Measurements from ENCODE around the gene ACTMAP.

DNA sequence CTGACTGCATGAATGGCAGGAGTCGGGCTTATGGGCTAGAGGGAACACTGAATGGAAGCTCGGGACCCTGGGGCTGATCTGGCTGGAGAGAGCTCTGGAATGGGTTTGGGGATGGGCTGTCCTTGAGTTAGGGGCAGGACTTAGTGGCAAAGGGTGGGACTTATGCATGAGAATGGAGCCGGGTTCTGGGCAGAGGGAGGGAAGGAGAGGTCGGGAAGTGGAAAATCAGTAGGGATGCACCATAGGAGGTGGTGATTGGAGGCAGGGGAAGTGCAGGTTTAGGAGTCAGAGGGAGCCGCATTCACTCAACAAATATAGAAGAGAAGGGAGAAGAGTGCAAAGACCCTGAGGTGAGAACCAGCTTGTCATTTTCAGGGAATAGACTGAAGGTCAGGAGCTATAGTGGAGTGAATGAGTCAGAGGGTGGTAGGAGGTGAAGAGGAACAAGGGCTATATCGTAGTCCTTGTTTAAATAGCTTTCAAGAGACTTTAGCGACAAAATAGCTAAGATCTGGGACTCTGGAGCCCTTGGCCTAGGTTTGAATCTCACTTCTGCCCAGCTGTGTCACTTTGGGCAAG is 28.5 kb upstream of the ACTMAP start:
- TF ChIP-seq, protein P1, sequence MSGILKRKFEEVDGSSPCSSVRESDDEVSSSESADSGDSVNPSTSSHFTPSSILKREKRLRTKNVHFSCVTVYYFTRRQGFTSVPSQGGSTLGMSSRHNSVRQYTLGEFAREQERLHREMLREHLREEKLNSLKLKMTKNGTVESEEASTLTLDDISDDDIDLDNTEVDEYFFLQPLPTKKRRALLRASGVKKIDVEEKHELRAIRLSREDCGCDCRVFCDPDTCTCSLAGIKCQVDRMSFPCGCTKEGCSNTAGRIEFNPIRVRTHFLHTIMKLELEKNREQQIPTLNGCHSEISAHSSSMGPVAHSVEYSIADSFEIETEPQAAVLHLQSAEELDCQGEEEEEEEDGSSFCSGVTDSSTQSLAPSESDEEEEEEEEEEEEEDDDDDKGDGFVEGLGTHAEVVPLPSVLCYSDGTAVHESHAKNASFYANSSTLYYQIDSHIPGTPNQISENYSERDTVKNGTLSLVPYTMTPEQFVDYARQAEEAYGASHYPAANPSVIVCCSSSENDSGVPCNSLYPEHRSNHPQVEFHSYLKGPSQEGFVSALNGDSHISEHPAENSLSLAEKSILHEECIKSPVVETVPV (CRISPR knock-in tag; IDR thresholded peaks at IDR 0.05), result no peak
- TF ChIP-seq, protein P2, sequence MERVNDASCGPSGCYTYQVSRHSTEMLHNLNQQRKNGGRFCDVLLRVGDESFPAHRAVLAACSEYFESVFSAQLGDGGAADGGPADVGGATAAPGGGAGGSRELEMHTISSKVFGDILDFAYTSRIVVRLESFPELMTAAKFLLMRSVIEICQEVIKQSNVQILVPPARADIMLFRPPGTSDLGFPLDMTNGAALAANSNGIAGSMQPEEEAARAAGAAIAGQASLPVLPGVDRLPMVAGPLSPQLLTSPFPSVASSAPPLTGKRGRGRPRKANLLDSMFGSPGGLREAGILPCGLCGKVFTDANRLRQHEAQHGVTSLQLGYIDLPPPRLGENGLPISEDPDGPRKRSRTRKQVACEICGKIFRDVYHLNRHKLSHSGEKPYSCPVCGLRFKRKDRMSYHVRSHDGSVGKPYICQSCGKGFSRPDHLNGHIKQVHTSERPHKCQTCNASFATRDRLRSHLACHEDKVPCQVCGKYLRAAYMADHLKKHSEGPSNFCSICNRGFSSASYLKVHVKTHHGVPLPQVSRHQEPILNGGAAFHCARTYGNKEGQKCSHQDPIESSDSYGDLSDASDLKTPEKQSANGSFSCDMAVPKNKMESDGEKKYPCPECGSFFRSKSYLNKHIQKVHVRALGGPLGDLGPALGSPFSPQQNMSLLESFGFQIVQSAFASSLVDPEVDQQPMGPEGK (CRISPR knock-in tag; IDR thresholded peaks at IDR 0.05; ENCODE audit: borderline replicate concordance), result no peak
- TF ChIP-seq RARB (CRISPR knock-in tag; IDR thresholded peaks at IDR 0.05) (no peak), ARNTL (CRISPR knock-in tag; IDR thresholded peaks at IDR 0.05; ENCODE audit: borderline replicate concordance, low read depth) (no peak), ZFP30 (CRISPR knock-in tag; IDR thresholded peaks at IDR 0.05) (no peak), ZNF8 (CRISPR knock-in tag; IDR thresholded peaks at IDR 0.05) (no peak), ZFP3 (CRISPR knock-in tag; IDR thresholded peaks at IDR 0.05) (no peak), ZNF565 (CRISPR knock-in tag; conservative IDR thresholded peaks at IDR 0.05; ENCODE audit: low read depth) (no peak)
- TF ChIP-seq, protein P3, sequence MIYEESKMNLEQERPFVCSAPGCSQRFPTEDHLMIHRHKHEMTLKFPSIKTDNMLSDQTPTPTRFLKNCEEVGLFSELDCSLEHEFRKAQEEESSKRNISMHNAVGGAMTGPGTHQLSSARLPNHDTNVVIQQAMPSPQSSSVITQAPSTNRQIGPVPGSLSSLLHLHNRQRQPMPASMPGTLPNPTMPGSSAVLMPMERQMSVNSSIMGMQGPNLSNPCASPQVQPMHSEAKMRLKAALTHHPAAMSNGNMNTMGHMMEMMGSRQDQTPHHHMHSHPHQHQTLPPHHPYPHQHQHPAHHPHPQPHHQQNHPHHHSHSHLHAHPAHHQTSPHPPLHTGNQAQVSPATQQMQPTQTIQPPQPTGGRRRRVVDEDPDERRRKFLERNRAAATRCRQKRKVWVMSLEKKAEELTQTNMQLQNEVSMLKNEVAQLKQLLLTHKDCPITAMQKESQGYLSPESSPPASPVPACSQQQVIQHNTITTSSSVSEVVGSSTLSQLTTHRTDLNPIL (CRISPR knock-in tag; IDR thresholded peaks at IDR 0.05; ENCODE audit: low read depth), result no peak

Measured in SK-N-SH treated with all-trans-retinoic acid at 6 μM for 48 hours (cell line).